Heart left ventricle (tissue), 13 donors: ENCODE data around the gene B3GAT1.

Experiments used
- CTCF ChIP-seq, 12 donors: fragments of 200-600 bp; sonication (generic) in 4 of 12; IDR thresholded peaks; one replicate each; pipeline versions ENCODE4 v1.5.0 to v1.8.0; 2018 to 2022; ENCODE audit warnings: antibody characterized with exemption in 12 of 12, mild to moderate bottlenecking in 5 of 12
- POLR2A ChIP-seq, 2 donors: fragments of 450-650 bp; IDR thresholded peaks; one replicate each; pipeline ENCODE4 v1.6.1; 2017; ENCODE audit warnings: antibody characterized with exemption in 2 of 2, mild to moderate bottlenecking in 2 of 2, moderate library complexity in 2 of 2
- donor health status: ischemic (EF 13 %, LVEDD 7.1; RV severe dilation, severe dysfunction).
- donor health status: DM: no; HTN: yes; CAD: no.
- donor health status: DM: no; HTN: no; CAD: no.
- donor health status: ischemic (EF 25% LVEDD 6.9; RV normal size, moderate dysfunction).
- donor health status: ischemic (EF 25% LVEDD 5.7; RV mildly dilated, moderate dysfunction).
- donor health status: ischemic (EF 35%, LVEDD 5.7; RV mildly dilated, moderate dysfunction).
- donor health status: nonischemic (EF 11% LVEDD 7.7; RV severe dilation, severe dysfunction).
- donor health status: DM: yes; HTN: yes; CAD: no.
- donor health status: PGD.
- donor health status: ischemic (EF 29% LVEDD 5.4; RV normal size, mild dysfunction).
- donor health status: nonischemic (EF 23%, LVEDD 6.1; RV moderate dilation, normal function).

- TF ChIP-seq POLR2A (IDR thresholded peaks at IDR 0.05): no peak
- TF ChIP-seq CTCF (IDR thresholded peaks at IDR 0.05): no peak
These were observed 48.5 kb downstream of the B3GAT1 start for GRCh38 chr11:134363592-134363991.
